HG02642 (cell line): ENCODE data around the gene STAMBP.
"Not testable (repeated sequence)": the region's sequence is repeated elsewhere in the genome, so short reads cannot be mapped to it uniquely, and the experiment has no call there.

Experiments used
- ATAC-seq: cut with Tn5 transposase; IDR thresholded peaks from one replicate; pipeline ENCODE4 v1.9.1; 2021; ENCODE audit warnings: mild to moderate bottlenecking; ENCODE audit not compliant: unreplicated experiment, poor library complexity

The STAMBP gene

DNA sequence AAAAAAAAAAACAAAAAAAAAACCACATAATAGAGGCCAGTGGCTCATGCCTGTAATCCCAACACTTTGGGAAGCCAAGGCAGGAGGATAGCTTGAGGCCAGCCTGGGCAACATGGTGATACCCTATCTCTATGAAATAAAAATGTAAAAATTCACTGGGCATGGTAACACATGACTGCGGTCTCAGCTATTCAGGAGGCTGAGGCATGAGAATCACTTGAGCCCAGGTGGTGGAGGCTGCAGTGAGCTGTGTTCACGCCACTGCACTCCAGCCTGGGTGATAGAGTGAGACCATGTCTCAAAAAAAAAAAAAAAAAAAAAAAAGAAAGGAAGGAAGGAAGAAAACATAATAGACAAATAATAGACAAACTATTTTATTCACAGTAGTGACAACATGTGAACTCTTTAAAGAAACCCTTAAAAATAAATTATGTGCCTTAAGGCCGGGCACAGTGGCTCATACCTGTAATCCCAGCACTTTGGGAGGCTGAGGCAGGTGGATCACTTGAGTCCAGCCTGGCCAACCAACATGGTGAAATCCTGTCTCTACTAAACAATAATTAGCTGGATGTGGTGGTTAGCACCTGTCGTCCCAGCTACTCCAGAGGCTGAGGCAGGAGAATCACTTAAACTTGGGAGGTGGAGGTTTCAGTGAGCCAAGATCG is 75.3 kb downstream of the STAMBP start:
- not testable (repeated sequence) for ATAC-seq

DNA sequence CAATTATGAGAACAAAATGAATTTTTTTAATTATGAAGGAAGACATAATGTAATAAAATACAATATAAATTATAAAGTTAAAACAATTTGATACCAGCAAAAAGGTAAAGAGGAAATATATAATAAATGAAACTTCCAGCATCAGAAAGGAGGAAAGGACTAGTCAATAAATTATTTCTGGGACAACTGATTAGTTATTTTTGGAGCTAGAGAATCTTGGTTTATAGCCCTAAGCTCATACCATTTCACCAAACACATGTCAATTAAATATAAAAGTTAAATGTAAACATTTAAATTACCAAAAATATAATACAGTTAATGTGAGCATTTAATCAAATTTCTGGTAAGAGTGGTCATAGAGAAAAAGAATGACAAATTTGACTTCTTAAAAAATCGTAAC is 76.2 kb downstream of the STAMBP start:
- ATAC-seq = no peak

DNA sequence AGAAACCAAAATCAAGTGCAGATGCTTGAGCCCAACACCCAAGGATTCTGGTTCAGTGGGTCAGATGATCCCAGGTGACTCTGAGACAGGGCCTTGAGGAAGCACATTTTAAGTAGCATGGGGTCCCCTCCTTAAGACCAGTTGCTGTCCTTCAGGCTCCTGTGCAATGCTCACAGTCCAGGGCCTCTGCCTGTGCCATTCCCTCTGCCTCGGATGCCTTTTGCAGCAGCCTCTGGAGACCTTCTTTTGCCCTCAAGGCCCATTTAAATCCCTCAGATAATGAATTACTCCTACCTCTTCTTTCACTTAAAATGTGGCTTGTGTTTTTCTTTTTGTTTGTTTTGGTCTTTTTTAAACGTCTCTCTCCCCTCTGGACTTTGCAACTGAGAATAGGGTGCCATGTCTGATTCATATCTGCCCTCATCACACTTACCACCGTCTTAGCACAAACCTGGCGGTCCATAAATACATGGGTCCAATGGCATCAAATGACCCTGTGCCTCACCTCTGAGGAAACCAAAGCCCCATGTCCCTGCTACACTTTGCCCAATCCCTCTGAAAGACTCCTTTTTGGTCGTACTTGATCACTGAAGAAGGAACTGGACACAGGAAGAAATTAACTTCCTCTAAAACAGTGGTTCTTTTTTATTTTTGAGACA is 78.2 kb downstream of the STAMBP start:
- ATAC-seq = no peak

DNA sequence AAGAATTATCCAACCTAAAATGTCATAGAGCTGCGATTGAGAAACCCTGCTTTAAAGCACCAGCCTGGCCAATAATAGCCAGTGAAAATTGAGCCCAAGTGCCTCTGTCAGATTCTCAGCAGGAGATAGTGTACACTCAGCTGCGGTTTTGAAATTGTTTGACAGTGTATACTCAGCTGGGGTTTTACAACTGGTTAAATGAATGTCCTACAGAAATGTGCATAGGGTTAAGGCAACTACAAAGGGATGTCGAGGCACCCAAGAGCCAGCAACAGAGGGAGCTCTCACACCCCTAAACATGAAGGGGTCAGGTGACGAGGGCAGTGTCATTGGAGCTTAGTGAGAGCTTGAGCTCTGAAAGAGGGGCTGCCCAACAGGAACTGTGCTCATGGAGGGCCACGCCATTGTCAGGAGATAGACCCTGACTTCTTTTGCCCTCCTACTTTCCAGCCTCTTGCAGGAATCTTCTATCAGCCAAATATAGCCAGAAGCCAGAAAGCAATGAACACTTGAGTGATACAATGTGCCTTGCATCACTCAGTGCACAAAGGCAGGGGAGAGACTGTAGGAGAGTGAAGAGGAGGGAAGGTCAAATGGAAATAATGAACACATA is 79.2 kb downstream of the STAMBP start:
- no peak for ATAC-seq

DNA sequence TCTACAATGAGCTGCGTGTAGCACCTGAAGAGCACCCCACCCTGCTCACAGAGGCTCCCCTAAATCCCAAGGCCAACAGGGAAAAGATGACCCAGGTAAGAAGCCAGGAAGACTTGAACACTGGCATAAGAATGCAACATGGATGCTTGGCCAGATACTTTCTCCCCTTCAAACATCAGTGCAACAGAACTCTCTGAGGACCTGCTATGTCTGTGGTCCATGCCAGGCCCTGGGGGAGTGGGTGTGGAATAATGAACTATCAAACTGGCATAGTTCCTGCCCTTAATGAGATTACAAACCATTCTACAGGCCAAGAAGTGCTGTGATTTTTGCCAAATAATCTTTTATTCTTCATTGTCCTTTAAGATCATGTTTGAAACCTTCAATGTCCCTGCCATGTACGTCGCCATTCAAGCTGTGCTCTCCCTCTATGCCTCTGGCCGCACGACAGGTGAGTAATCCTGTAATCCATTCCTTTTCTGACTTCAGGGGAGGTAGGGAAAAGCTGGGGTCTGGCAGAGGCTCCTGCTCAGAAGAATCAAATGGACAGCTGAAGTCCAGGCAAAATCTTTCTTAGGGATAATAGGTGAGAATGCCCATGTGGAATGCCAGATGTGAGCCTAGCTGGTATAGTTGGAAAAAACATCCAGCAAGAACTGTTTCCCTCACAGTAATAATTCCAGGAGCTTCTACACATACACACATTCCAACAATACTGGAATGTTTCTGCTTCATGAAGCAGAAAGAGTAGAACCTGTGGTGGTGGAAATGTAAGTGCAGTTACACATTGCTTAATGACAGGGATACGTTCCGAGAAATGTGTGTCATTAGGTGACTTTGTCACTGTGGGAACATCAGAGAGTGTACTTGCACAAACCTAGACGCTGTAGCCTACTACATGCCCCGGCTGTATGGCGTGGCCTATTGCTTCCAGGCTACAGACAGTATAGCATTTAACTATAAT is 80.2 kb downstream of the STAMBP start:
- no peak for ATAC-seq

DNA sequence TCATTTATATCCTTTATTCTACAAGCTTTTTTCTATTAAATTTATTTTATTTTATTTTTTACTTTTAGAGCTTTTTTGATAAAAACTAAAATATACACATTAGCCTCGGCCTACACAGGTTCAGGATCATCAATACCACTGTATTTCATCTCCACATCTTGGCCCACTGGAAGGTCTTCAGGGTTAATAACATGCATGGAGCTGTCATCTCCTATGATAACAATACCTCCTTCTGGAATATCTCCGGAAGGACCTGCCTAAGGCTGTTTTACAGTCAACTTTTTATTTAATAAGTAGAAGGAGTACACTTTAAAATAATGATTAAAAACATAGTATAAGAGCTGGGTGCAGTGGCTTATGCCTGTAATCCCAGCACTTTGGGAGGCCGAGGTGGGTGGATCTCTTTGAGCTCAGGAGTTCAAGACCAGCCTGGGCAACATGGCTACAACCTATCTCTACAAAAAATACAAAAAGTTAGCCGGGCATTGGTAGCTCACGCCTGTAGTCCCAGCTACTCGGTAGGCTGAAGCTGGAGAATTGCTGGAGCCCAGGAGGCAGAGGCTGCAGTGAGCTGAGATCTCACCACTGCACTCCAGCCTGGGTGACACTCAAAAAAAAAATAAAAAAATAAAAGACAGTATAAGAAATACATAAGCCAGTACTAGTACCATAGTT is 82.2 kb downstream of the STAMBP start:
- ATAC-seq = no peak

DNA sequence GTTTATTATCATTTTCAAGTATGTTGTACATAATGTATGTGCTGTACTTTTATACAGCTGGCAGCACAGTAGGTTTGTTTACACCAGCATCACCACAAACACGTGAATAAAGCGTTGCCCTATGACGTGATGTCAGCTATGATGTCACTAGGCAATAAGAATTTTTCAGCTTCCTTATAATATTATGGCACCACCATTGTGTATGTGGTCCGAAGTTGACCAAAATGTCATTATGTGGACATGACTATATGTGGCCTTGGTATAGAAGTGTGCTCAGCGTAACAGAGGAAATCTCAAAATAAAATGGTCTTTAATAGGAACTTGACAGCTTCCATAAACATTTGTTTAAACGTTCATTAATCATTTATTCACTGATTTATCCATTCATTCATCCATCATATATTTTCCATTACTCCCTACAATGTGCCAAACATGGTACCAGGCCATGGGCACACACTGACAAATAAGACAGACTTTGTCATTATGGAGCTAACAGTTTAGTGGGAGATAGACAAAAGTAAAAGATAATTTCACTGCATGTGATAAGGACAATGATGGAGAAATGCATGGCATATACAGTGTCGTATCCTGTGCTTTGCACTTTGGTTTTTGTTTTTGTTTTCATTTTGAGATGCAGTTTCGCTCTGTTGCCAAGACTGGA is 82.9 kb downstream of the STAMBP start:
- no peak for ATAC-seq

DNA sequence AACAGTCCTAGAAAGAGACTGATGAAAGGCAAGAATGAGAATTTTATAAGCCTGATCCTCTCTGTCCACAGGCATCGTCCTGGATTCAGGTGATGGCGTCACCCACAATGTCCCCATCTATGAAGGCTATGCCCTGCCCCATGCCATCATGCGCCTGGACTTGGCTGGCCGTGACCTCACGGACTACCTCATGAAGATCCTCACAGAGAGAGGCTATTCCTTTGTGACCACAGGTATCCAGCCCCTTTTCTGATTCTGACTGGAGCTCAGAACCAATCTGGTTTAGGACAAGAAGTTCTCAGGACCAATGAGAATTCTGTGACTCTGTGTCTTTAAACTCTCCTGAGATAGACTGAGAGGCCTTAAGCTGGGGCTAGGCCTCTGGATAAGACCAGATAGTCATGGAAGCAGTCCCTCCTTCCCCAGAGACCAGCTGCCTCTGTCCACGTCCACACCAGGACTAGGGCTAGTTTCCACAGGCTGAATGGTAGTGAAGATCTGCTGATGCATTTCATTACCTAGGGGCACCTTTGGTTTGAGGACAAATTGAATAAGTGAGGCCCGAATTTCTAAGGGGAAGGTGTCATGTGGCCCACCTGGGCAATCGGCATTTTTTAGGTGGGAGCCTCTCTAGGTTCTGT is 84.8 kb downstream of the STAMBP start:
- no peak for ATAC-seq

DNA sequence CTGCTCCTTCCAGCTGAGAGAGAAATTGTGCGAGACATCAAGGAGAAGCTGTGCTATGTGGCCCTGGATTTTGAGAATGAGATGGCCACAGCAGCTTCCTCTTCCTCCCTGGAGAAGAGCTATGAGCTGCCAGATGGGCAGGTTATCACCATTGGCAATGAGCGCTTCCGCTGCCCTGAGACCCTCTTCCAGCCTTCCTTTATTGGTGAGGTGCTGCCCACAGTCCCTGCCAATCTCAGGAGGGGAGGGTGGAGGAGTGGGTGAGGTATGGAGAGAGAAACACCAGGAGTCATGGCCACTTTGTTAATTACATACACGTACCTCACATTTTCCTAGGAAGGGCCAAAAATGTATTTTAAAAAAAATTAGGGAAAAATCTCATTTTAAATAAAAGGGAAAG is 85.9 kb downstream of the STAMBP start:
- ATAC-seq = no peak

DNA sequence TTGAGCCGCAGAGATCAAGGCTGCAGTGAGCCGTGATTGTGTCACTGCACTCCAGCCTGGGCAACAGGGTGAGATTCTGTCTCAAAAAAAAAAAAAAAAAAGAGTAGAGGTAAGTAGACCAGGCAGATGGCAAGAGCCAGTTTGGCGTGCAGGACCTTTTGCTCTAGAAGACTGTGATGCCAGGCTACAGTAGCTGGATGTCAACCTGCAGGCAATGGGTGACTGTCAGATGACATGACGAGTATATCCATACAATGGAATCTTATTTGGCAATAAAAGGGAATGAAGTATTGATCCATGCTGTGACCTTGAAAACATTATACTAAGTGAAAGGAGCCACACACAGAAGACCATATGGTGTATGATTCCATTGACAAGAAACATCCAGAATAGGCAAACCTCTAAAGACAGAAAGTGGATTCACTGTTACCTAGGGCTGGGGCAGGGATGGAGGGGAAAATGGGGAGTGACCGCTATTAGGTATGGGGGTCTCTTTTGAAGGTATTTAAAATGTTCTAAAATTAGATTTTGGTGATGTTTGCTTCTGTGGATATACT is 86.8 kb downstream of the STAMBP start:
- no peak for ATAC-seq

DNA sequence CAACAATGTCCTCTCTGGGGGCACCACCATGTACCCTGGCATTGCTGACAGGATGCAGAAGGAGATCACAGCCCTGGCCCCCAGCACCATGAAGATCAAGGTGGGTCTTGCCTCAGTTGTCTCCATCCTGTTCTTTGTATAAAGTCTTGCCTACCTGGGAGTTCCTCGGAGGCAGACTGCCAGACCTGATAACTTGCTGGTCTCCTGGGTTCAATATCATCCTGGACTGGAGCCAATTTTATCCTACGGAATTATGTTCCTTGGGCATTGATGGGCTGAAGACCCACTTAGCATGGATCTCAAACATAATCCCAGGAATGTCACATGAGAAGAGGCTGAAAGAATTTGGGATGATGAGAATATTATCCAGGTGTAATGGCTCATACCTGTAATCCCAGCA is 87.9 kb downstream of the STAMBP start:
- ATAC-seq = no peak

DNA sequence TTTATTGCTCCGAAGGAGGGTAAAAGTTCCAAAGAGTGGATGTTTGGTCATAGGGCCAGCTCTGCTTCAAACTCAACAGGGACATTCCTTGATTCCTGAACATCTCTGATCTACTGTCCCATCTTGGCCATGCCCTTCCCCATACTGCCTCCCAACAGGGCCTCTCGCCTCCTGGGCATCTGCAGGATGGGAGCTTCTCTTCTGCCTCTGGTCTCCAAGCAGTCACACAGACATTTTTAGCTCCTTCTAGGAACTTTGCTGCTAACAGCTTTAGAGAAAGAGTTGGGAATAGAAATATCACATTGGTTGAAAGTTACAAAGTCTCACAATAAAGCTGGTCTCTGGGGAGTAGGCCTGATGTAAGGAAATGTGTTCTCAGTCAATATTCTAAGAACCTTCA is 88.5 kb downstream of the STAMBP start:
- ATAC-seq = no peak

DNA sequence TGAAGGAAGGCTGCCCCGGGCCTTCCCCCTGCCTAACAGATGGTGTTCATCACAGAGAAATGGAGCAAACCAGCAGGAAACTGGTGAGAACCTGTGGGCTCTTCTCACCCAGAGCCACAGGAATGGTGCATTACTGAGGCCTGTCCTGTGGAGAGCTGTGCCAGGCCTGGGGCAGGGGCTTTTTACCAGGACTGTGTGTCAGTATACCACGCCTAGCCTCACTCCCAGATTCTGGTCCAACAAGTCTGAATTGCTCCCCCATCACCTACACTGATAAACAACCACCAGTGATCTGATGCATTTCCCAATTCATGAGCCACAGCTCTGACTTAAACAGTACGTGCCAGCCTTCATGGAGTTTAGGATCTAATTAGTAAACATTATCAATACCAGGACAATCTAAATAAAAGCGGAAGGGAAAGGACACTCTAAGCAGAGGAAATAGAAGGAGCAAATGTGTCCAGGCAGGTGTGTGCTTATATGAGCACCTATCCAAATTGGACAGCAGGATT is 89.0 kb downstream of the STAMBP start:
- ATAC-seq = no peak

DNA sequence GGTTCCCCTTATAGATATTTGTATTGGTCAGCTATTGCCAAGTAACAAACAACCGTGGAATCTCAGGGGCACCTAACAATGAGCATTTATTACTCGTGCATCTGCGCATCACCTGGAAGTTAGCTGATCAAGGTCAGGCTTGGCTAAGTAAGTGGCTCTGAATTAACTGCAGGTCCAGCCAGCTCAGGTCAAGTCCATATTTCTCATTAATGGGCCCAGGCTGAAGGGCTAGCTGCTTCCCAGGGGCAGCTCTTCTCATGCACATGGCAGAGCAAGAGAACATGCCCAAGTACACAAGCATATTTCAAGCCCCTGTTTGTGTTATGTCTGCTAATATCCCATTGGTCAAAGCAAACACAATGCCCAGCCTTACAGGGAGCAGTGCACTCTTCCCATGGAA is 90.1 kb downstream of the STAMBP start:
- no peak for ATAC-seq

DNA sequence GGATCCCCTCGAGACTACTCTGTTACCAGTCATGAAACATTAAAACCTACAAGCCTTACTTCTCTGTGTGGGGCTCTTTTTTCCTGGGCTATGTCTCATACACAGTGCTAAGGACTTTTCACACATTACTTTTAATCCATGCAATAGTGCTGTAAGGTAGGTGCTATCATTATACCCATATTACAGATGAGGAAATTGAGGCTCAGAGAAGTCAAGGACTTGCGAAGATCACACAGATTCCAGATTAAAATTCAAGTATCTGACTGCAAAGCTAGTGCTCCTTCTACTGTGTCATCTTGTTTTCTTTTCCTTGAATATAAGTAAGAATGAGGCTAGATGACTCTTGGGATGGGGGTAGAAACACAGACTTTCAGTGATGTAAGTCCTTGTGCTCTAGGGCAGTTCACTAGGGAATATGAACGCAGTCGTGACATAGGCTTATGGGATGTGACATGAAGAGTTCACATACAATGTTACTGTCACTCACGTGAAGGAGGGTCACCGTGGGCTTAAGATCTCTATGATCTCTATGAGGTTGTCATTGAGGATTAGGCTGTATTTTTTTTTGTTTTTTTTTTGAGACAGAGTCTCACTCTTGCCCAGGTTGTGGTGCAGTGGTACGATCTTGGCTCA is 91.0 kb downstream of the STAMBP start:
- ATAC-seq = no peak

DNA sequence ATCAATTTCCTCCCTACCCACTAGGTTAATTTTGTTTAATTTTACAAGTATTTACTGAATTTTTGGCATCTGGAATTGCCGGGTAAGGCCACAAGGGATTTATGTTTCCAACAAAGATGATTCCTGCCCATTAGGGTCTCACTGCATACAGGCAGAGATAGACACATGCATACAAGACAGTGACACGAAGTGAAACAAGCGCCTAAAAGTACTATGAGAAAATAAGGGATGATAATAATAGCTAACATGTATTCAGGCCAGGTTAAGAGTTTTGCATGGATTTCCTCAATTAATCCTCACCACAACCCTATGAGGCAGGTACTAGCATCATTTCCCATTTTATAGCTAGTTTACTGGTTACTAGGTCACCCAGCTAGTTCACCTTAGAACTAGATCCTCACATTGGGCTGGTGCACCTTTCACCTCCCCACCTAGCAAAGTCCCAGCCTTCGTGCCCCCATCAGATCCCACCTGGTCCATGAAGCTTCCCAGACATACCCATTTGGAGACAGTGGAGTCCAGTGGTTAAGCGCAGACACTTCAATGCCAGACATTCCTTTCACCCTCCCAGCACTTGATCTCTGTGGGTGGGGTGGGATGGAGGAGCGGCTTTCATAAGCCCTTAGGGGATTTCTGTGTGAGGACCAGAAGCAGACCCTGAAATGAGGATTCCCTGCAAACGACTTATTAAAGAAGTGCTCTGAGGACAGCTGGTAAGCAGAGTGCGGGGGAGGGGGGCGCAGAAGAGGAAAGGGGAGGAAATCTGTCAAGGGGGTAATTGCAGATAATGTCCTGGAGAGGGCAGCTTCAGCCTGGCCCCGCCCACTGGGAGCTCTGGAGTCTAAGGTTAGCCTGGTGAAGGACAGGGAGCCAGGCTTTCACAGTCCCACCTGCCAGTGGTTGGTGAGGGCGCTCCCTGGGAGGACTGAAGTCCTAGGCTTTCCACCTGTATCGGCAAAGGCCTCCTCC is 92.1 kb downstream of the STAMBP start:
- ATAC-seq = peak; percentile 46

DNA sequence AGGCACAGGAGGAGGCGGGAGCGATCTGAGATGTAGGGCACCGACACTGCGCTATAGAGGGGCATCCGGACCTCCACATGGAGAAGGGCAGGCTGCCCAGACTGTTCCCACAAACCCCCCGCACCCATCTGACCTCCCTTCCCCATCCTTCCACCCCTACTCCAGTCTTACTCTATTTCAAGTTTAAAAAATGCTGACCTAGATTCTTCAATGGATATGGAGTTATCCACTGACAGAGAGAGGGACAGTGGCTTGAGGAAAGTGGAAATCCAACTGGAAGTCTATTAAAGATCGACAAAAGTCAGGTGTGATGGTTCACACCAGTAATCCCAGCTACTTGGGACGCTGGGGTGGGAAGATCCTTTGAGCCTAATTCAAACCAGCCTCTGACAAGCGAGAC is 92.8 kb downstream of the STAMBP start:
- no peak for ATAC-seq
